NCI-H1105 treated with DMSO at 0.1 percent for 48 hours (cell line): ENCODE results near the gene DGKB.

Source experiments
- DNase-seq: peaks from one replicate; lab custom pipeline; 2025; lab: John Stamatoyannopoulos, UW

DGKB gene

GRCh38 chr7:14688208-14688607 lies 214.3 kb downstream of the DGKB start:
- no peak for DNase-seq

GRCh38 chr7:14687777-14688176 lies 214.8 kb downstream of the DGKB start:
- peak; percentile 93 for DNase-seq

GRCh38 chr7:14687241-14687640 lies 215.3 kb downstream of the DGKB start:
- no peak for DNase-seq

- no peak for DNase-seq
These were observed 217.4 kb downstream of the DGKB start for GRCh38 chr7:14685167-14685566.

GRCh38 chr7:14682910-14683465 lies 219.6 kb downstream of the DGKB start:
- DNase-seq = no peak

GRCh38 chr7:14676896-14677295 lies 225.7 kb downstream of the DGKB start:
- no peak for DNase-seq

GRCh38 chr7:14673202-14673601 lies 229.3 kb downstream of the DGKB start:
- DNase-seq = no peak

GRCh38 chr7:14666913-14667312 lies 235.6 kb downstream of the DGKB start:
- DNase-seq = no peak

- no peak for DNase-seq
These were observed 236.2 kb downstream of the DGKB start for GRCh38 chr7:14666304-14666703.

- peak; percentile 31 for DNase-seq
These were observed 262.8 kb downstream of the DGKB start for GRCh38 chr7:14639801-14640200.

GRCh38 chr7:14639329-14639728 lies 263.2 kb downstream of the DGKB start:
- no peak for DNase-seq

- DNase-seq = no peak
These were observed 264.6 kb downstream of the DGKB start for GRCh38 chr7:14637968-14638367.

GRCh38 chr7:14635955-14636354 lies 266.6 kb downstream of the DGKB start:
- DNase-seq = peak; percentile 44

- no peak for DNase-seq
These were observed 272.5 kb downstream of the DGKB start for GRCh38 chr7:14630048-14630447.

GRCh38 chr7:14628516-14628915 lies 274.0 kb downstream of the DGKB start:
- no peak for DNase-seq

GRCh38 chr7:14626076-14626475 lies 276.5 kb downstream of the DGKB start:
- DNase-seq = no peak

GRCh38 chr7:14622559-14622958 lies 280.0 kb downstream of the DGKB start:
- DNase-seq = no peak

- DNase-seq = no peak
These were observed 296.4 kb downstream of the DGKB start for GRCh38 chr7:14606101-14606500.

- DNase-seq = no peak
These were observed 297.9 kb downstream of the DGKB start for GRCh38 chr7:14604606-14605005.

- no peak for DNase-seq
These were observed 299.7 kb downstream of the DGKB start for GRCh38 chr7:14602851-14603250.

- DNase-seq = no peak
These were observed 301.7 kb downstream of the DGKB start for GRCh38 chr7:14600766-14601367.

GRCh38 chr7:14598978-14599377 lies 303.6 kb downstream of the DGKB start:
- DNase-seq = peak; percentile 8

- no peak for DNase-seq
These were observed 306.1 kb downstream of the DGKB start for GRCh38 chr7:14596421-14596820.

- DNase-seq = no peak
These were observed 312.3 kb downstream of the DGKB start for GRCh38 chr7:14590206-14590605.
